PC-9 (cell line): ENCODE measurements around the gene ATP8A1.

ENCODE experiments used
- EZH2 ChIP-seq: fragments of 200-600 bp; sonication (generic); IDR thresholded peaks from 2 replicates; pipeline ENCODE4 v1.8.0; 2017; ENCODE audit warnings: antibody characterized with exemption, low read depth
- TF ChIP-seq, protein P1 (sequence below): fragments of 200-600 bp; sonication (generic); conservative IDR thresholded peaks from 2 replicates; pipeline ENCODE4 v1.6.1; 2017; ENCODE audit warnings: mixed run types, antibody characterized with exemption, mild to moderate bottlenecking, moderate library complexity

DNA sequence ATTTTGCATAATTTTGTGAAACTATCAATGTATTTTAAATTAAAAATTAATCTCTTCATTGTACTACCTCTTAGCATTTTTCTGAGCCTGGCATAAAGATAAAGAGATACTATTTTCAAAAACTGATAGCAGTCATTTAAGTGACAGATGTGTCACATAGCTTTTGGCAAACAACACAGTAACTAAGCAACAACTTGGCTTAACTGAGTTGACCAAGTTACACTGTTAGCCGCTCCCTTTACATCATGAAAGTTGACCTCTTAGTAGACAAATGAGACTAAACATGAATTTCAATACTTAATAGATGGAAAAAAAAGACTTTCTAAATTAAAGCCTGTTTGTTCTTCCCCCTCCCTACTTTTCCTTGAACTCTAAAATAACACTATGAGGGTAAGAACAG, 62.0 kb downstream of the ATP8A1 start:
- TF ChIP-seq, protein P1, sequence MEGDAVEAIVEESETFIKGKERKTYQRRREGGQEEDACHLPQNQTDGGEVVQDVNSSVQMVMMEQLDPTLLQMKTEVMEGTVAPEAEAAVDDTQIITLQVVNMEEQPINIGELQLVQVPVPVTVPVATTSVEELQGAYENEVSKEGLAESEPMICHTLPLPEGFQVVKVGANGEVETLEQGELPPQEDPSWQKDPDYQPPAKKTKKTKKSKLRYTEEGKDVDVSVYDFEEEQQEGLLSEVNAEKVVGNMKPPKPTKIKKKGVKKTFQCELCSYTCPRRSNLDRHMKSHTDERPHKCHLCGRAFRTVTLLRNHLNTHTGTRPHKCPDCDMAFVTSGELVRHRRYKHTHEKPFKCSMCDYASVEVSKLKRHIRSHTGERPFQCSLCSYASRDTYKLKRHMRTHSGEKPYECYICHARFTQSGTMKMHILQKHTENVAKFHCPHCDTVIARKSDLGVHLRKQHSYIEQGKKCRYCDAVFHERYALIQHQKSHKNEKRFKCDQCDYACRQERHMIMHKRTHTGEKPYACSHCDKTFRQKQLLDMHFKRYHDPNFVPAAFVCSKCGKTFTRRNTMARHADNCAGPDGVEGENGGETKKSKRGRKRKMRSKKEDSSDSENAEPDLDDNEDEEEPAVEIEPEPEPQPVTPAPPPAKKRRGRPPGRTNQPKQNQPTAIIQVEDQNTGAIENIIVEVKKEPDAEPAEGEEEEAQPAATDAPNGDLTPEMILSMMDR, result no peak
- no peak for TF ChIP-seq EZH2
